ENCODE data around the gene GJC2. TPM values are rescaled to one million over a fixed set of nuclear protein-coding genes. Genes with fewer than 3 reads are reported as not detected.

Gene GJC2
- total and polyA plus RNA-seq, 4 experiments from 2014 or later, result 0.61 to 0.80 TPM; not detected in 2

GRCh38 chr1:228176024-228176395 lies 26.3 kb downstream of the GJC2 start:
- Mint-ChIP-seq H3K4me1 (peaks cover 4 to 12% (median 10%) of the 10 kb centered on the region in 4 donors), H3K27ac (peak overlapping the region in 1 of 7 donors; percentile 60), H3K4me3 (no peak overlapping the region), H3K9me3 (no peaks in the 10 kb centered on the region), H3K27me3 (no peaks in the 10 kb centered on the region), H3K36me3 (peaks cover 6 to 8% of the 10 kb centered on the region in 2 donors)
- DNase-seq, result no peak
- Histone ChIP-seq H3K27me3 (ENCODE audit: insufficient read depth, low read length) (no peaks in the 10 kb centered on the region), H3K27ac (ENCODE audit: low read depth, low read length) (no peak overlapping the region), H3K36me3 (ENCODE audit: insufficient read depth, low read length) (peaks cover 3% of the 10 kb centered on the region), H3K4me1 (ENCODE audit: insufficient read depth, low read length) (no peaks in the 10 kb centered on the region), H3K9me3 (ENCODE audit: control insufficient read depth in 1 of 2, low read length in 2 of 2) (no peaks in the 10 kb centered on the region), H3K4me3 (ENCODE audit: low read length in 2 of 2) (no peak overlapping the region)
- ChIA-PET POLR2A (ENCODE audit: partially characterized antibody) (interaction anchor here (1.5 to 4.9 kb wide), 2 partner anchors 11 to 37 kb away, joined by 5 to 26 read pairs; partner anchors contain the start of gene IBA57), CTCF (ENCODE audit: partially characterized antibody) (interaction anchor here (1.3 to 2.5 kb wide), 2 partner anchors 10 to 324 kb away, joined by 3 to 17 read pairs; partner anchors contain the start of gene IBA57)
- intact Hi-C loops (cut with micrococcal nuclease), result no loop called here

GRCh38 chr1:228176461-228177182 lies 26.9 kb downstream of the GJC2 start:
- no peak for DNase-seq
- ChIA-PET CTCF (ENCODE audit: partially characterized antibody) (interaction anchor here (0.7 to 2.5 kb wide), 3 partner anchors 10 to 323 kb away, joined by 3 to 17 read pairs (median 4); partner anchors contain the start of gene IBA57), POLR2A (ENCODE audit: partially characterized antibody) (interaction anchor here (0.9 to 4.9 kb wide), 3 partner anchors 11 to 37 kb away, joined by 3 to 26 read pairs (median 5); partner anchors contain the start of gene IBA57)

GRCh38 chr1:228177183-228177475 lies 27.4 kb downstream of the GJC2 start:
- Mint-ChIP-seq H3K27me3 (no peaks in the 10 kb centered on the region), H3K4me1 (peaks cover 3 to 12% (median 7%) of the 10 kb centered on the region in 4 donors)
- POLR2A ChIA-PET (ENCODE audit: partially characterized antibody), result interaction anchor here (0.9 to 4.9 kb wide), 3 partner anchors 11 to 36 kb away, joined by 3 to 26 read pairs (median 5); partner anchors contain the start of gene IBA57

More at GRCh38 chr1:228176461-228177182, 26.9 kb downstream of the GJC2 start:
- H3K9me3 Mint-ChIP-seq, result no peaks in the 10 kb centered on the region
- no peaks in the 10 kb centered on the region for H3K9me3 ChIP-seq (ENCODE audit: control insufficient read depth in 1 of 2, low read length in 2 of 2)
- H3K36me3 ChIP-seq (ENCODE audit: insufficient read depth, low read length), result peaks cover 3% of the 10 kb centered on the region
- no peak overlapping the region for H3K27ac ChIP-seq (ENCODE audit: low read depth, low read length)
- peak overlapping the region in 1 of 7 donors; percentile 60 for H3K27ac Mint-ChIP-seq
- intact Hi-C loops (cut with micrococcal nuclease), result no loop called here
- H3K4me3 ChIP-seq (ENCODE audit: low read length in 2 of 2), result no peak overlapping the region
- no peak overlapping the region for H3K4me3 Mint-ChIP-seq
- peaks cover 4 to 12% (median 8%) of the 10 kb centered on the region in 4 donors for H3K4me1 Mint-ChIP-seq
- no peaks in the 10 kb centered on the region for H3K27me3 ChIP-seq (ENCODE audit: insufficient read depth, low read length)
- H3K4me1 ChIP-seq (ENCODE audit: insufficient read depth, low read length), result no peaks in the 10 kb centered on the region
- no peaks in the 10 kb centered on the region for H3K27me3 Mint-ChIP-seq
- H3K36me3 Mint-ChIP-seq, result peaks cover 6 to 8% of the 10 kb centered on the region in 2 donors

GRCh38 chr1:228177721-228178710 lies 28.3 kb downstream of the GJC2 start:
- no peak for DNase-seq
- Histone ChIP-seq H3K4me3 (ENCODE audit: low read length in 2 of 2) (no peak overlapping the region), H3K9me3 (ENCODE audit: control insufficient read depth in 1 of 2, low read length in 2 of 2) (no peaks in the 10 kb centered on the region), H3K27me3 (ENCODE audit: insufficient read depth, low read length) (no peaks in the 10 kb centered on the region), H3K27ac (ENCODE audit: low read depth, low read length) (no peak overlapping the region), H3K36me3 (ENCODE audit: insufficient read depth, low read length) (peaks cover 3% of the 10 kb centered on the region), H3K4me1 (ENCODE audit: insufficient read depth, low read length) (no peaks in the 10 kb centered on the region)
- Mint-ChIP-seq H3K27ac (peak overlapping the region in 5 of 7 donors; percentile 17 to 76 (median 46)), H3K27me3 (no peaks in the 10 kb centered on the region), H3K4me3 (no peak overlapping the region), H3K36me3 (peaks cover 6 to 8% of the 10 kb centered on the region in 2 donors), H3K4me1 (peaks cover 0 to 4% (median under 1%) of the 10 kb centered on the region in 4 donors), H3K9me3 (no peaks in the 10 kb centered on the region)
- CTCF ChIA-PET (ENCODE audit: partially characterized antibody), result interaction anchor here (2.5 kb wide), 1 partner anchor 12 kb away, joined by 17 read pairs; the partner anchor contains the start of gene IBA57
- intact Hi-C loops (cut with micrococcal nuclease), result no loop called here
- POLR2A ChIA-PET (ENCODE audit: partially characterized antibody), result interaction anchor here (1.5 to 4.9 kb wide), 2 partner anchors 13 to 35 kb away, joined by 5 to 26 read pairs; partner anchors contain the start of gene IBA57

More at GRCh38 chr1:228177183-228177475, 27.4 kb downstream of the GJC2 start:
- H3K9me3 ChIP-seq (ENCODE audit: control insufficient read depth in 1 of 2, low read length in 2 of 2), result no peaks in the 10 kb centered on the region
- H3K27me3 ChIP-seq (ENCODE audit: insufficient read depth, low read length), result no peaks in the 10 kb centered on the region
- intact Hi-C loops (cut with micrococcal nuclease), result no loop called here
- Mint-ChIP-seq H3K27ac (peak overlapping the region in 1 of 7 donors; percentile 46), H3K36me3 (peaks cover 6 to 8% of the 10 kb centered on the region in 2 donors), H3K9me3 (no peaks in the 10 kb centered on the region), H3K4me3 (no peak overlapping the region)
- no peaks in the 10 kb centered on the region for H3K4me1 ChIP-seq (ENCODE audit: insufficient read depth, low read length)
- DNase-seq, result no peak
- CTCF ChIA-PET (ENCODE audit: partially characterized antibody), result interaction anchor here (0.7 to 2.5 kb wide), 3 partner anchors 11 to 323 kb away, joined by 3 to 17 read pairs (median 4); partner anchors contain the start of gene IBA57
- H3K27ac ChIP-seq (ENCODE audit: low read depth, low read length), result no peak overlapping the region
- H3K36me3 ChIP-seq (ENCODE audit: insufficient read depth, low read length), result peaks cover 3% of the 10 kb centered on the region
- no peak overlapping the region for H3K4me3 ChIP-seq (ENCODE audit: low read length in 2 of 2)

- peaks cover 0 to 4% (median under 1%) of the 10 kb centered on the region in 4 donors for H3K4me1 Mint-ChIP-seq
- peak overlapping the region in 6 of 7 donors; percentile 11 to 72 (median 62) for H3K27ac Mint-ChIP-seq
- POLR2A ChIA-PET (ENCODE audit: partially characterized antibody), result no interaction called here
- Histone ChIP-seq H3K4me3 (ENCODE audit: low read length in 2 of 2) (no peak overlapping the region), H3K27ac (ENCODE audit: low read depth, low read length) (no peak overlapping the region), H3K27me3 (ENCODE audit: insufficient read depth, low read length) (no peaks in the 10 kb centered on the region), H3K9me3 (ENCODE audit: control insufficient read depth in 1 of 2, low read length in 2 of 2) (no peaks in the 10 kb centered on the region), H3K4me1 (ENCODE audit: insufficient read depth, low read length) (no peaks in the 10 kb centered on the region), H3K36me3 (ENCODE audit: insufficient read depth, low read length) (peaks cover 3% of the 10 kb centered on the region)
- DNase-seq, result no peak
- H3K27me3 Mint-ChIP-seq, result no peaks in the 10 kb centered on the region
- intact Hi-C loops (cut with micrococcal nuclease), result no loop called here
- no peaks in the 10 kb centered on the region for H3K9me3 Mint-ChIP-seq
- no peak overlapping the region for H3K4me3 Mint-ChIP-seq
- peaks cover 6 to 8% of the 10 kb centered on the region in 2 donors for H3K36me3 Mint-ChIP-seq
- CTCF ChIA-PET (ENCODE audit: partially characterized antibody), result interaction anchor here (3.5 kb wide), 1 partner anchor 10 kb away, joined by 11 read pairs; no protein-coding TSS in a partner anchor
These were observed 29.3 kb downstream of the GJC2 start for GRCh38 chr1:228178737-228179684.

- Histone ChIP-seq H3K36me3 (ENCODE audit: insufficient read depth, low read length) (peaks cover 3% of the 10 kb centered on the region), H3K27ac (ENCODE audit: low read depth, low read length) (no peak overlapping the region), H3K4me3 (ENCODE audit: low read length in 2 of 2) (no peak overlapping the region), H3K4me1 (ENCODE audit: insufficient read depth, low read length) (peaks cover 5% of the 10 kb centered on the region), H3K9me3 (ENCODE audit: control insufficient read depth in 1 of 2, low read length in 2 of 2) (no peaks in the 10 kb centered on the region), H3K27me3 (ENCODE audit: insufficient read depth, low read length) (no peaks in the 10 kb centered on the region)
- ChIA-PET POLR2A (ENCODE audit: partially characterized antibody) (no interaction called here), CTCF (ENCODE audit: partially characterized antibody) (interaction anchor here (0.6 to 3.5 kb wide), 2 partner anchors 11 to 806 kb away, joined by 4 to 11 read pairs; no protein-coding TSS in a partner anchor)
- no peak for DNase-seq
- H3K36me3 Mint-ChIP-seq, result peaks cover 4 to 8% of the 10 kb centered on the region in 2 donors
- H3K27me3 Mint-ChIP-seq, result no peaks in the 10 kb centered on the region
- peak overlapping the region in 4 of 7 donors; percentile 36 to 56 (median 52) for H3K27ac Mint-ChIP-seq
- intact Hi-C loops (cut with micrococcal nuclease), result no loop called here
- peaks cover 4 to 9% (median 5%) of the 10 kb centered on the region in 4 donors for H3K4me1 Mint-ChIP-seq
- H3K4me3 Mint-ChIP-seq, result no peak overlapping the region
- no peaks in the 10 kb centered on the region for H3K9me3 Mint-ChIP-seq
These were observed 30.7 kb downstream of the GJC2 start for GRCh38 chr1:228180271-228180958.

Measured in CD4-positive, alpha-beta memory T cell (primary cell).